HG02678 (cell line): ENCODE data around the gene ALDH5A1.

Source experiments
- ATAC-seq: cut with Tn5 transposase; IDR thresholded peaks from one replicate; pipeline ENCODE4 v1.9.1; 2021; ENCODE audit warnings: mild to moderate bottlenecking, moderate library complexity; ENCODE audit not compliant: unreplicated experiment

ALDH5A1 gene

GRCh38 chr6:24522228-24523176, 27.7 kb downstream of the ALDH5A1 start:
- peak; percentile 57 for ATAC-seq

- ATAC-seq, result no peak
These were observed 29.6 kb downstream of the ALDH5A1 start for GRCh38 chr6:24524329-24524728.

- ATAC-seq, result no peak
These were observed 30.0 kb downstream of the ALDH5A1 start for GRCh38 chr6:24524805-24525204.

DNA sequence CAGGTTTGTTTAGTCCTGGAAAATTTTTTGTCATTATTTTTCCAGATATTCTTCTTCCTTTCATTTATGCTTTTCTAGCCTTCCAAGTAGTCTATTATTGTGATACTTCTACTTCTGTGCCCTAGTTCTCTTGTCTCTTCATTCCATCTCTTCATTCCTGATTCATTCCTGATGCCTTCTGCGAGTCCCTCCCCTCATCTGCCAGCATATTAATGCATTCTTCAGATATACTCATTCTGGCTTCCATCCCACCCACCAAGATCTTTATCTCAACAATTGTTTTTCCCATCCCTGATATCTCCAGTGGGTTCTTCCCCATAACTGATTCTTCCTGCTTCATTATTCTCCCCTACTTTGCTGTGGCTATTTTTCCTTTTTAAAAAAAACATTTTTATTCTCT, 35.2 kb downstream of the ALDH5A1 start:
- ATAC-seq, result no peak

- no peak for ATAC-seq
These were observed 39.6 kb downstream of the ALDH5A1 start for GRCh38 chr6:24534329-24534728.

DNA sequence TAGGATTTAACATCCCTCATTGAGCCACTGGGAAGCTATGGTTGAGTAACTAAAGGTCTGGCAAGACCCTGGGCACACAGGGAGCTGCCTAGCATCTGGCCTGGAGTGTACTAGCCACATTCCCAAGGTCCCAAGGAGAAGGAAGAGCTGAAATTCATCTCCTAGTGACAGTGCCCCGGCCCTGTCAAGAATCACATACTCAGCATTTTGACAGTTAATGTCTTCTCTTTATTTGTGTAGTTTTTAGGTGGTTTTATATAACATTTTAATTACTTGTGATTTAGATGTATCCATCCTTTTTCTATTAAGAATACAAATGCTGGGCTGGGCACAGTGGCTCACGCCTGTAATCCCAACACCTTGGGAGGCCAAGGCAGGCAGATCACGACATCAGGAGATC, 40.4 kb downstream of the ALDH5A1 start:
- ATAC-seq, result no peak

DNA sequence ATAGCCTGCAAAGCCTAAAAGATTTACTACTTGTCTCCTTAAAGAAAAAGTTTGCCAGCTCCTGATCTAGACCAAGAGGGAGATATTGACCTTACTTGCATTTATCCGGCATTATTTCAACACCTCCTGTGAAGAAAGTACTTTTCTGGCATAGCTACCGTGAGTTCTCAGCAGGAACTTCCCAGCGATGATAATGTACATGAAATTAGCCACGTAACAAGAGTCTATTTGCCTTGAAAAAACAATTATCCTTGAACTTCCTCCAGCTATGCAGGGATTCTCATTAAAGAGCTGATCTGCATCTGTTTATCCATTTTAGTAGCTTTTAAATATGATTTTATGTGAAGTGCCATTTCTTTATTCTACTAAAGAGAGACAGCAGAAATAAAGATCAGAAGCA, 41.7 kb downstream of the ALDH5A1 start:
- no peak for ATAC-seq

- no peak for ATAC-seq
These were observed 42.4 kb downstream of the ALDH5A1 start for GRCh38 chr6:24537082-24537699.

DNA sequence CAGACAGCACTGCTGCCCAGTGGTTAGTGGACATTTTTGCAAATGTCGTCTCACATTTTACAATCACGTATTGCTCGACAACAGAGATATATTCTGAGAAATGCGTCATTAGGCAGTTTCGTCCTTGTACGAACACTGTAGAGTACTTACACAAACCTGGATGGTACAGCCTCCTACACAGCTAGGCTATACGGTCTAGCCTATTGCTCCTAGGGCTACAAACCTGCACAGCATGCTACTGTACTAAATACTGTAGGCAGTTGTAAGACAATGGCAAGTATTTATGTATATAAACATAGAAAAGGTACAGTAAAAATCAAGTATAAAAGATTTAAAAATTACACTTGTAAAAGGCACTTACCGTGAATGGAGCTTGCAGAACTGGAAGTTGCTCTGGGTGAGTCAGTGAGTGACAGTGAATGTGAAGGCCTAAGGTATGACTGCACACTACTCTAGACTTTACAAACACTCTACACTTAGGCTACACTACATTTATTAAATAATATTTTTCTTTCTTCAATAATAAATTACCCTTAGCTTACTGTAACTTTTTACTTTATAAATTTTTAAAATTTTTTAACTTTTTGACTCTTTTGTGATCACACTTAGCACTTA, 43.1 kb downstream of the ALDH5A1 start:
- ATAC-seq, result no peak

DNA sequence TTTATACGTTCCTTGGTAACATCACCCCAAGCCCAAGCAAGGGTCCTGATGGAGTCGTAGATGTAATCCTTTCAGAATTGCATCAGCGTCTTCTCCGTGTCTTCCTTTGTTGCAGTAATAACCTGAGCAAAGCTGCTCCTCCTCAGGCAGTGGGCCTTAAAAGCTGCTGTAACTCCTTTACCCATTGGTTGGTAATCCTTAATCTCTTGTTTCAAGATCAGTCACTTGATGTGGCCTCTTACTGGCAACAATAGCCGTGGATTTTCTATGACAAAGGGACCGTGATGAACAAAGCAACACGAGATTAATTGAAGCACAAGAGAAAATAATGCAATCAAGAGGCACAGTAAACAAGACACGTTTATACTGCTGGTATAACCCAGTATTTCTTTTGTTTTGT, 44.6 kb downstream of the ALDH5A1 start:
- no peak for ATAC-seq

DNA sequence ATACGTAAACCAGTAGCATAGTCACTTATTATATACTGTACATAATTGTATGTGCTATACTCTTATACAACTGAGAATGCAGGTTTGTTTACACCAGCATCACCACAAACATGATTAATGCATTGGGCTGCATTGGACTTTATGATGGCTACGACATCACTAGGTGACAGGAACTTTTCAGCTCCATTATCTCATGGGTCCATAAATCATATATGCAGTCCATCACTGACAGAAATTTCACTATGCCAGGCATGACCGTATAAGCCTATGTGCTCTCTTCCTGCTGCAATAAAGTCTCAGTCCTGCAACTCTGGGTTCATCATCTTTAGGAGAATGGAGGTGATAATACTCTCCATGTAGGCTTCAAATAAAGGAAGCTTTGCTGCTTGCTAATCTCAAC, 45.4 kb downstream of the ALDH5A1 start:
- no peak for ATAC-seq

DNA sequence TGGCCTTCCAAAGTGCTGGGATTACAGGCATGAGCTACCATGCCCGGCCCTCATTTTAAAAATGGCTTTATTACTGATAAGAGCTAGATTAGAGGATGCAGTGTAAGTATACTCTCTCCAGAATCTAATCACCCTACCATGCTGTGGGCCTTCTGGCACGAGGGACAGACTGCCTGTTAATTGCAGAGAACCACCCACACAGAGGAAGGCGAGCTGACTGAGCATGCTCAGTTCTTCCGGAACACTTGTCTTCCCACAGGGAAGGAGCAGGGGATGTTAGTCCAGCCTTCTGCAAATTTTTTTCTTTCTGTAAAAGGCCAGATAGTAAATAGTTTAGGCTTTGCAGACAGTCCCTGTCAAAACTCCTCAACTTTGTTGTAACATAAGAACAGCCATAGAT, 48.9 kb downstream of the ALDH5A1 start:
- no peak for ATAC-seq

DNA sequence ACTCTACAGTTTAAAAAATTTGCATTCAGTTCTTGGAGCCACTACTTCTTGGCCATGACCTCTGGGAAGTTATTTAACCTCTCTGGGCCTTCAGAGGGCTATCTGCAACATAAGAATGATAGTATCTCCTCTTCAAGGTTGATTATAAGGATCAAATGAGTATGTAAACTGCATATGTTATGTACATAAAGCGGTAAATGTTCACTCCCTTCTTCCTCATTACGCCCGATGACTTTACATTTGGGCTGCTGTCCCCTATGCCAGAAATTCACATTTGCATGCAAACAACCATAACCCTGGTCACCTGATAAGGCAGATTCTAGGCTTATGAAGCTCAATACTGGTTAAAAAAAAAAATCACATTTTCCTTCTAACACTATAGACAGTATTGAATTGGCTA, 50.4 kb downstream of the ALDH5A1 start:
- ATAC-seq, result no peak

DNA sequence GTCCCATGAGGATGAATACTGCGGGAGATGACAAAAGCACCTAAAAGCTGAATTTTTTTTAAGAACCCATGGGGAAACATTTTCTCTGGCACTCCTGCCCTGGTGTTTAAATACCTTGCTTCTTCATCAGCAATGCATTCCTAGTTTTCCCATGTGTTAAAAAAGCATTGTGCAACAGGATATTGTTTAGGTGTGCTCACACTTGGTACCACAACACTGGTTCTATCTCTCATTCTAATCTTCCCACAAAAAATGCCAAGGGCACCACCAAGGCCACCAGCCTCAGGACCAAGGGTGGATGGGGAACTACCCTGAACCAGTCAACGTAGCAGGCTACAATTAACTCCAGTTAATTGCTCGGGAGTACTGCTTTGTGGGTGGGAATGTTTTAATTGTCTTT, 50.9 kb downstream of the ALDH5A1 start:
- ATAC-seq, result no peak

- ATAC-seq, result no peak
These were observed 51.7 kb downstream of the ALDH5A1 start for GRCh38 chr6:24546439-24546838.

GRCh38 chr6:24547243-24547642, 52.5 kb downstream of the ALDH5A1 start:
- ATAC-seq, result peak; percentile 54

GRCh38 chr6:24549158-24549557, 54.4 kb downstream of the ALDH5A1 start:
- ATAC-seq, result no peak

GRCh38 chr6:24549674-24550353, 55.0 kb downstream of the ALDH5A1 start:
- no peak for ATAC-seq

DNA sequence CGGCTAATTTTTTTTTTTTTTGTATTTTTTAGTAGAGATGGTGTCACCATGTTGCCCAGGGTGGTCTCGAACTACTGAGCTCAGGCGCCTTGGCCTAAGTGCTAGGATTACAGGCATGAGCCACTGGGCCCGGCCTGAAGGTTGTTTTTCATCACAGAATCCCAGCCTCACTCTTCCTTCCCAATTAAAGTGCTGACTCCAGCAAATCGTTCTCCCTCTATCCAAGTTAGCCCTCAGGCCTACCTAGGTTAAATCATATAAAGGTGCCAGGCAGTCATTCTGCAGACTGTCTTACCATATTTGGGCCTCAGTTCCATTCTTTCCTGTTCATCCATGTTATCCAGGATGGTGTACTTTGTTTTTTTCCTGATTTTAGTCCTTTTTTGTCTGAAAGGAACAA, 56.4 kb downstream of the ALDH5A1 start:
- no peak for ATAC-seq

GRCh38 chr6:24554474-24554873, 59.7 kb downstream of the ALDH5A1 start:
- ATAC-seq, result no peak

GRCh38 chr6:24558516-24558915, 63.7 kb downstream of the ALDH5A1 start:
- no peak for ATAC-seq
